Measurements from ENCODE around the gene AK3.

The AK3 gene

DNA sequence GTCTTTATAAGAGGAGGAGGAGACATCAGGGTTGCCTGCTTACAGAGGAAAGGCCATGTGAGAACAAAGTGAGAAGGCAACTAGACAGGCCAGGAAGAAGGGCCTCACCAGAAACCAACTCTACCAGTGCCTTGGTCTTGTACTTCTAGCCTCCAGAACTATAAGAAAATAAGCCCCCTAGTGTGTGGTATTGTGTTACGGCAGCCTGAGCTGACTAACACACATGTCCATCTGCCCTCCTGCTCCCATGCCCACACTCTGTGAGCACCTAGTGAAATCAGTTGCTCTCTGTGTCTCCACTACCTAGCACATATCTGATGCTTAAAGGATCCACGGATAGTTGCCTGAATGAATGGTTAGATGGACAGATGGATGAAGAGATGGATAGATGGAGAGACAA lies 6.9 kb downstream of the AK3 start:
- no peaks in the 10 kb centered on the region for H3K27me3 Mint-ChIP-seq
- H3K4me1 Mint-ChIP-seq: peaks cover 65% of the 10 kb centered on the region
- H3K27ac Mint-ChIP-seq: no peak overlapping the region
- H3K36me3 Mint-ChIP-seq: peaks cover 8% of the 10 kb centered on the region
- H3K4me3 Mint-ChIP-seq: no peak overlapping the region
- no peaks in the 10 kb centered on the region for H3K9me3 Mint-ChIP-seq

DNA sequence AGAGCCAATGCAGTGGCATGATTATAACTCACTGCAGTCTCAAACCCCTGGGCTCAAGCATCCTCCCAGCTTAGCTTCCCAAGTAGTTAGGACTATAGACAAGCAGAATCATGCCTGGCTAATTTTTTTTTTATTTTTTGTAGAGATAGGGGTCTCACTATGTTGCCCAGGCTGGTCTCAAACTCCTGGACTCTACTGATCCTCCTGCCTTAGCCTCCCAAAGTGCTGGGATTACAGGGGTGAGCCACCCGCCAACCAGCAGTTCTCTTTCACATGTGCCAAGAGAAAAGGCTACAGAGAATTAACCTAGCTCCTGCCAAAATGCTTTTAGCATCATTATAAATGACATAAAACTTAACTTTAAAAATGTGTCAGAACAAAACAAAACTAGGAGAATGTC lies 8.1 kb downstream of the AK3 start:
- no peaks in the 10 kb centered on the region for H3K27me3 Mint-ChIP-seq
- peaks cover 55% of the 10 kb centered on the region for H3K4me1 Mint-ChIP-seq
- H3K9me3 Mint-ChIP-seq: no peaks in the 10 kb centered on the region
- H3K27ac Mint-ChIP-seq: no peak overlapping the region
- H3K36me3 Mint-ChIP-seq: peaks cover 8% of the 10 kb centered on the region
- H3K4me3 Mint-ChIP-seq: no peak overlapping the region

DNA sequence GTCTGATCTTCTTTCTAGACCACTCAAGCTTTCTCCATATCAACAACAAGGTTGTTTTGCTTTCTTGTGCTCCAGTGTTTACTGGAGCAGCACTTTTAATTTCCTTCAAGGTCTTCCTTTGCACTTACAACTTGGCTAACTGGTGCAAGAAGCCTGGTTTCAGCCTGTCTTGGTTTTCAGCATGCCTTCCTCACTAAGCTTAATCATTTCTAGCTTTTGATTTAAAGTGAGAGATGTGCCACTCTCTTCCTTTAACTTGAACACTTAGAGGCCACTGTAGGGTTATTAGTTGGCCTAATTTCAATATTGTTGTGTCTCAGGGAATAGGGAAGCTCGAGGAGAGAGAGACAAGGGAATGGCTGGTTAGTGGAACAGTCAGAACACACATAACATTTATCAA lies 13.4 kb downstream of the AK3 start:
- no peaks in the 10 kb centered on the region for H3K27me3 Mint-ChIP-seq
- peaks cover 6% of the 10 kb centered on the region for H3K36me3 Mint-ChIP-seq
- H3K4me1 Mint-ChIP-seq: peaks cover 45% of the 10 kb centered on the region
- H3K4me3 Mint-ChIP-seq: no peak overlapping the region
- no peaks in the 10 kb centered on the region for H3K9me3 Mint-ChIP-seq
- no peak overlapping the region for H3K27ac Mint-ChIP-seq

DNA sequence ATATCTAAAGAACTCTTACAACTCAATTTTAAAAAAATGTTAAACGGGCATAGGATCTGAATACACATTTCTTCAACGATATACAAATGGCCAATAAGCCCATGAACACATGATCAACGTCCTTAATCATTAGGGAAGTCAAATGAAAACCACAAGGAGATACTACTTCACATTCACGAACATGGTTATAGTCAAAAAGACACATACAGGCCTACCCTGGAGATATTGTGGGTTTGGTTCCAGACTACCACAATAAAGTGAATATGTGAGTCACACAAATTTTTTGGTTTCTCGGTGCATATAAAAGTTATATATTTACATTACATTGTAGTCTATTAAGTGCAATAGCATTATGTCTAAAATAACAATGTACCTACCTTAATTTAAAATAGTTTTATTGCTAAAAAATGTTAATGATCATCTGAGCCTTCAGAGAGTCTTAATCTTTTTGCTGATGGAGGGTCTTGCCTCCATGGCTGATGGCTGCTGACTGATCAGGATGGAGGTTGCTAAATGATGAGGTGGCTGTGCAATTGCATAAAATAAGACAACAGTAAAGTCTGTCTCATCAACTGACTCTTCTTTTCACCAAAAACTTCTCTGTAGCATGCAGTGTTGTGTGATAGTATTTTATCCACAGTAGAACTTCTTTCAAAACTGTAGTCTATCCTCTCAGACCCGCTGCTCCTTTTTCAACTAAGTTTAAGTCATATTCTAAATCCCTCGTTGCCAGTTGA lies 15.1 kb downstream of the AK3 start:
- Mint-ChIP-seq H3K36me3 (peaks cover 8% of the 10 kb centered on the region), H3K9me3 (no peaks in the 10 kb centered on the region)

DNA sequence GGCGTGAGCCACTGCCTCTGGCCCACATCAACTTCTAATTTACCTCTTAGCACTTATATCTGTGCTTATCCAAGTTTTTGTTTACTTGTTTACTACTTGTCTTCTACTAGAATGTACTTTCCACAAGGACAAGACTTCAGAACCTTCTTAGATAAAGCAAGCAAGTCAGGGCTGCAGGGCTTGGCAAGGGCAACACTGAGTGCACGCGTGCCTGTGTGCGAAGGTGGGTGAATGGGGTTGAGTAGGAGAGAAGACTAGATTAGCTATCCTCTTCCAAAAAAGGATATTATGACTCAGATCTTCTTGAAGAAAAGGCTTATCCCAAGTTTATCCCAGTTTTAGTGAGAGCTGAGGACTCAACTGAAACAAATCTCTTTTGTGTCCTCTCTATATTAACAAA lies 19.3 kb downstream of the AK3 start:
- H3K36me3 Mint-ChIP-seq: peaks cover 9% of the 10 kb centered on the region
- H3K9me3 Mint-ChIP-seq: no peaks in the 10 kb centered on the region
- H3K27ac Mint-ChIP-seq: no peak overlapping the region
- no peaks in the 10 kb centered on the region for H3K27me3 Mint-ChIP-seq
- H3K4me1 Mint-ChIP-seq: peaks cover 15% of the 10 kb centered on the region
- no peak overlapping the region for H3K4me3 Mint-ChIP-seq

More for the DNA sequence above, 15.1 kb downstream of the AK3 start:
- H3K4me1 Mint-ChIP-seq: peaks cover 34% of the 10 kb centered on the region
- H3K4me3 Mint-ChIP-seq: no peak overlapping the region
- H3K27ac Mint-ChIP-seq: no peak overlapping the region
- no peaks in the 10 kb centered on the region for H3K27me3 Mint-ChIP-seq

DNA sequence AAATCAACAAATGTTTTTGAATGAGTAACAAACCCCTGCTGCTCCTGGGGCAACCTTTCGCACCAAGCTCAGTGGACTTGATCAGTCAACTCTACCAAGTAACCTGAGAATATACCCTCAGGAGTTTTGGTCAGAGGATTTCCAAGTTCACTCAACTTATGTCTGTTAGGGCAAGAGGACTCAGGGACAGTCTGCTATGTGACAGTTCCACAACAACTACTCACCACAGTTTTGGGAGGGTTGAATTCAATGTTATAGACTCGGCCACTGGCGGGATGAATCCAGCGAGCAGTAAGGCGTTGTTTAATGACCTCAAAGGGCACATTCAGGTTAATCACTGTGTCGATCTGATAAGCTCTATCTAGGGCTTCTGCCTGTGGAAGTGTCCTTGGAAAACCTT lies 22.1 kb downstream of the AK3 start:
- peak overlapping the region; percentile 12 for H3K27ac Mint-ChIP-seq
- H3K36me3 Mint-ChIP-seq: peaks cover 7% of the 10 kb centered on the region
- no peaks in the 10 kb centered on the region for H3K27me3 Mint-ChIP-seq
- no peak overlapping the region for H3K4me3 Mint-ChIP-seq
- no peaks in the 10 kb centered on the region for H3K9me3 Mint-ChIP-seq
- peaks cover 3% of the 10 kb centered on the region for H3K4me1 Mint-ChIP-seq

DNA sequence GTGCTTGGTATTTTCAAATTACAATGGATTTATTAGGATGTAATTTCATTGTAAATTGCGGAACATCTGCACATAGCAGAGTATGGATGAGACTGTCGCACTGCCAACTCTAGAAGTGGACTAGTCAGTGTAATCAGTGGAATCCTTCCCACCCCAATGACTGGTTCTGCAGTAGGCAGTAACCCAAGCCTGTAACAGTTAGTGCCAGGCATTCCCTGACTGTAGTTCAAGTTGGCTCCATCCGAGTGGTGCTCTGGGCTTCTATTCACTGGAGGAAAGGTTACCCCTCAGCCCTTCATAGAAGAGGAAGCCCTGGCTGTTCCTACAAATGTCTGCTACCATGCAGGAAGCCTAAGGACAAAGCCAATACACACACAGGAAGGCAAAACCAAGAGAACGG lies 23.2 kb downstream of the AK3 start:
- H3K4me3 Mint-ChIP-seq: no peak overlapping the region

DNA sequence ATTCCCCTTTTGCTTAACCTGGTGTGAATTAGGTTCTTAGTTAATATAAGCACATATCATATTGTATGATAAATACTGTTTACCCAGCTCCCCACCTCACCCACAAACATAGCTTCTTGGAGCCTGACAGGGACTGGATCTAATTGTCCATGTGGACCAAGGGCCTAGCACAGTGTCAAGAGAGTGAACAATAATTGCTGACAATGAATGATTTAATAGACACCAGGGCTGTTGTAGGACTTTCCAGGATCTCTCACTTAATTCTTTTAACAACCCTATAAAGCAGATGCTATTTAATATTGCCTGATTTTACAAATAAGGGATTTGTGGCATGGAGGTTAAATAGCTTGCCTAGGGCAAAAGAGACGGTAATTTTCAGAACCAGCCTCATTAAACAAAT lies 24.8 kb downstream of the AK3 start:
- H3K27ac Mint-ChIP-seq: no peak overlapping the region
- H3K27me3 Mint-ChIP-seq: no peaks in the 10 kb centered on the region
- H3K4me1 Mint-ChIP-seq: peaks cover 6% of the 10 kb centered on the region
- H3K9me3 Mint-ChIP-seq: no peaks in the 10 kb centered on the region
- no peak overlapping the region for H3K4me3 Mint-ChIP-seq
- peaks cover 6% of the 10 kb centered on the region for H3K36me3 Mint-ChIP-seq

More for the DNA sequence above, 23.2 kb downstream of the AK3 start:
- Mint-ChIP-seq H3K4me1 (peaks cover 6% of the 10 kb centered on the region), H3K27me3 (no peaks in the 10 kb centered on the region), H3K9me3 (no peaks in the 10 kb centered on the region), H3K27ac (no peak overlapping the region), H3K36me3 (peaks cover 4% of the 10 kb centered on the region)

DNA sequence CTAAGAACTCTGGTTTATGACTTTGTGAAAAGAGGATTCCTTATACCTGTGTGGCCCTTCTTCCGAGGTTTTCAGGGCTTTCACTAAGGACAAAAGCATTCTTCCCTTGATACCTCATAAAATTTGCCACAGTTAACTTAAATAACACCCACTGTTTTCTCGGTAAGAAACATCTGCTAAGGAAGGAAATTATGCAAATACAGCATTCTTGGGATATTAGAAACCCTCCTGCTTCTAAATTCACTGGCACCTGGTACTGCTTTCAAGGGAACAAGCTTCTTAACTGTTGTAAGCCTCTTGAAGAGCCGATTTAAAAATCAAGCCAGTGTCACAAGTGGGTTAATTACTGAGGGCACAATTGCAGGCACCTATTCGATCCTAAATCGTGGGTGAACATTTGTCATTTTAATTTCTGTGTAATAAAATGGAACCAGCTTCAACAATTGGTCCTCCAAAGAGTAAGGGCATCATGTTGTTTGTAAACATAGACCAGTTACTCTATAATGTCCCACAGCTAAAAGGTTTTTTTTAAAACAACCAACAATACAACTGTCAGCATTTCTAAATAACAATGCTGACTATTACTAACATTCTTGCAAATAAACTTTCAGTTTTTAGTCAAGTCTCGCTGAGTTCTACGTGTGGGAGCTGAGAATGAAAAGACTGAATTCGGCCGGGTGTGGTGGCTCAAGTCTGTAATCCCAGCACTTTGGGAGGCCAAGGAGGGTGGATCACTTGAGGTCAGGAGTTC lies 26.6 kb downstream of the AK3 start:
- peak overlapping the region; percentile 57 for H3K27ac Mint-ChIP-seq

DNA sequence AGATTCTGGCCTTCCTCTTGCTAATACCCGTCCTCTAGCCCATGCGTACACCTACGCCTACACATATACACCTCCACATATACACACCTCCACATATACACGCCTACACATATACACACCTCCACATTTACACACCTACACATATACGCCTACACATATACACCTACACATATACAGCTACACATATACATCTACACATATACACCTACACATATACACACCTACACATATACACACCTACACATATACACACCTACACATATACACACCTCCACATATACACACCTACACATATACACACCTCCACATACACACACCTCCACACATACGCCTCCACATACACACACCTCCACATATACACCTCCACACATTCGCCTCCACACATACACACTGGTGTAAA lies 27.2 kb downstream of the AK3 start:
- Mint-ChIP-seq H3K36me3 (peaks cover 4% of the 10 kb centered on the region), H3K27ac (peak overlapping the region; percentile 57), H3K4me3 (no peak overlapping the region), H3K4me1 (peaks cover 13% of the 10 kb centered on the region), H3K27me3 (no peaks in the 10 kb centered on the region), H3K9me3 (no peaks in the 10 kb centered on the region)

More for the DNA sequence above, 26.6 kb downstream of the AK3 start:
- Mint-ChIP-seq H3K36me3 (peaks cover 6% of the 10 kb centered on the region), H3K9me3 (no peaks in the 10 kb centered on the region), H3K27me3 (no peaks in the 10 kb centered on the region), H3K4me1 (peaks cover 8% of the 10 kb centered on the region), H3K4me3 (no peak overlapping the region)

DNA sequence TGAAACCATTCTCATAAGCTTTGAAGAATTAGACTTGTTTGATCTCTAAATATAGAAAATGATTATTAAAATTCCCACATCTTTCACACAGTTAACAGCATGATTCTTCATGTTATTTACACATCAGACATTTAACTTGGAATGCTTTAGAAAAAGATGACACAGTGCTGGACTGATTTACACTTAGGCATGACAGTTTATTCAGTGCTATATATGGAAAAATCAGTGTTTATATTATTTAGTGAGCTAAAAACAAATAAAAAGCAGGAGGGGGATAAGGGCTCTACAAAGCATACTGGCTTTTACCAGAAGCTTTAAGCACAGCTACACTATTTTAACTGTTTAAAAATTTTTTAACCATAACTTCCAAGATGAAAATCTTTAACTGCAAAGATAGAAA lies 31.6 kb downstream of the AK3 start:
- peak overlapping the region; percentile 19 for H3K27ac Mint-ChIP-seq
- no peak overlapping the region for H3K4me3 Mint-ChIP-seq
- H3K27me3 Mint-ChIP-seq: no peaks in the 10 kb centered on the region
- H3K9me3 Mint-ChIP-seq: no peaks in the 10 kb centered on the region
- H3K36me3 Mint-ChIP-seq: peaks cover 7% of the 10 kb centered on the region
- H3K4me1 Mint-ChIP-seq: peaks cover 25% of the 10 kb centered on the region

DNA sequence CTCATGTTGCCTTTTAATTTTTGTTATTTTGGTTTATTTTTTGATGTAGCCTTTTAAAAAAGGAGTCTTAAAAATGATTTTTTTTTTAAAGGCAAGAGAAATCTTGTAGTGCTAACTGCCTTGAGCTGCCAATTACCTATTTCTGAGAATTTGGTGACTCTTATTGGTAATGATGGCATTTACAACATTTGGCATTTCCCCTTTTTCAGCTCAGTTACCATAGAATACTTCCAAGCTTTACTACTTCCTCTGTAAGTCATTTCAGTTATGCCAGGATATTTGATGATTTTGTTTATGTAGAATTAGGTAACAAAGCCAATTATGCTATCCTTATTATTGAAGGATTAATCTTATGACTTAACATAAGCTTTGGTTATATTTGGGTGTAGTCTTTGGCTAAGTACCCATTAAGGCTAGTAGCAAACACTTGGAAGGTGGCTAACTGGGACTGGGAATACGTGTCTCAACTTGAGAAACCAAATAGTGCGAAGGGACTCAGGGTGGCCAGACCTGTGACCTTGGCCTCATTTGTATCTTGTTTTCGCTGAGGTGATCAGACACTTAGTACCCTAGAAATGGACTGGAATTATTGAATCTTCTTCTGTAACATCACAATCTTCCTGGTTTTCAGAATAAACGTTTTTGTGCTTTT lies 33.9 kb downstream of the AK3 start:
- H3K9me3 Mint-ChIP-seq: no peaks in the 10 kb centered on the region
- H3K36me3 Mint-ChIP-seq: peaks cover 7% of the 10 kb centered on the region
- H3K4me1 Mint-ChIP-seq: peaks cover 30% of the 10 kb centered on the region
- H3K4me3 Mint-ChIP-seq: no peak overlapping the region
- no peaks in the 10 kb centered on the region for H3K27me3 Mint-ChIP-seq
- peak overlapping the region; percentile 33 for H3K27ac Mint-ChIP-seq

DNA sequence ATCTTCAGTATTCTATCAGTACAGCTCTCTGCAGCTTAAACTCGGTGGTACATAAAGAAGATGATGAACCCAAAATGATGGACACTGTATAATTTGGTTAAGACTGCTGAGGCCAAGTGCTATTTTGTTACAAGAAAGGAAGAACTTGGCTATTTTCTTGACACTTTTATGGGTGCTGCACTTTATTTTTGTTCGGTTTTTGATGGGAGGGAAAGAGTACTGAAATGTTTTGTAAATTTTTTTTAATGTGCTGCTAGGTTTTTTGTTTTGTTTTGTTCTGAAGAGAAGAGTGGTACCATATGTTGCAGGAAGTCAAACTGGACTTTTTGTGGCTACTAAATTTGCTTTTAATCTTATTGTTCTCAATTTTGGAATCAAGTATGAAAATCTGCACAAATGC lies 35.0 kb downstream of the AK3 start:
- Mint-ChIP-seq H3K27me3 (no peaks in the 10 kb centered on the region), H3K4me3 (no peak overlapping the region), H3K27ac (peak overlapping the region; percentile 79), H3K9me3 (no peaks in the 10 kb centered on the region), H3K4me1 (peaks cover 41% of the 10 kb centered on the region), H3K36me3 (peaks cover 9% of the 10 kb centered on the region)

DNA sequence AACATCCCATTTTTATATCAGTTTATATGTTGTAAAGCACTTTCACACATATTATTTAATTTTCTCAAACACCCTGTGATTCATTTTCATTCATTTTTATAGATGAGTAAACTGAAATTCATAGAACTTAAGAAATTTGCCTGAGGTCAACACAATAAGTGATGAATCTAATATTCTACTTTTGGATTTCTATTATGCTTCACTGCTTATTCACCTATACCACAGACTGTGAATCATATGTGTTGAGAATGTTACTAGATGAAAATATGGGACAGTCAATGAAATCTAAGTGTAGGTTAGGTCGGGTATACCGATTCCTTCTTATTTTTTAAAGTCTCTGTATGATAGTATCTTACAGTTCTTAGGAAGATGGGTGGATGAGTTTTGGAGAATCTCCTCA lies 36.9 kb downstream of the AK3 start:
- Mint-ChIP-seq H3K27ac (peak overlapping the region; percentile 69), H3K4me1 (peaks cover 37% of the 10 kb centered on the region)

DNA sequence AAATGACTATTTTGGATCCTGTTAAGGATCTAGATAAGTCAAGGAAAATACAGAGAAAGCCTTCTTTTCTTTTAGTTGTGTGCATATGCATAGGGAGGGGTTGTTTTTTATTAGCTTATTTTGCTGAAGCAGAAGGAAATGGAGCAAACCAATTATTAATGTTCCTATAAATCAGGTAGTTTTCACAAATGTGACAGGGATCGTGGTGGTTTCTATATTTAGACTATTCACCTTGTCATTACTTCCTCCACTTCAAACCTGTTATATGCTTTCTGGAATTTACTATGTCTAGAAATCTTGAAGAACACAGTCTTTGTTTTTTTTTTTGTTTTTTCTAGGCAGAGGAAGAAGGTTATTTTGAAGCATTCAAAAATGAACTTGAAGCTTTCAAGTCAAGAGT lies 39.5 kb downstream of the AK3 start:
- H3K27ac Mint-ChIP-seq: peak overlapping the region; percentile 18
- H3K9me3 Mint-ChIP-seq: no peaks in the 10 kb centered on the region
- H3K4me3 Mint-ChIP-seq: no peak overlapping the region
- H3K4me1 Mint-ChIP-seq: peaks cover 41% of the 10 kb centered on the region
- no peaks in the 10 kb centered on the region for H3K27me3 Mint-ChIP-seq
- H3K36me3 Mint-ChIP-seq: peaks cover 15% of the 10 kb centered on the region

More for the DNA sequence above, 36.9 kb downstream of the AK3 start:
- H3K9me3 Mint-ChIP-seq: no peaks in the 10 kb centered on the region
- H3K27me3 Mint-ChIP-seq: no peaks in the 10 kb centered on the region
- H3K36me3 Mint-ChIP-seq: peaks cover 10% of the 10 kb centered on the region
- no peak overlapping the region for H3K4me3 Mint-ChIP-seq

DNA sequence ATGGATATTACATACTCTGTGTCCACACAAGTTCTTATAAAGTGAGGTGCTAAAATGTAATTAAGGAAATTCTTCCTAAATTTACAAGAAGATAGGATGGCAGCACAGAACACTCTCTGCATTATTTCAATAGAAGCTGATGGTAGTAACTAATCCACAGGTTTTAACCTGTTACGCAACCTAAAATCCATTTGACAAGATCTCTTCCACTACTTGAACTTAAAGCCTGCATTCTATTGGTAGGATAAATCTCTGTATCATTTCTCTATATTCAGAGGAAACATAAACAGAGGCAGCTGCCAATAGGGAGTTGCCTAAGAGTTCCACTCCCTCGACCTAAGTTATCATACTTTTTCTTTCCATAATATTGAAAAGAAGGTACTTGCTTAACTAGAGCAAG lies 40.1 kb downstream of the AK3 start:
- H3K27me3 Mint-ChIP-seq: no peaks in the 10 kb centered on the region
- peak overlapping the region; percentile 18 for H3K27ac Mint-ChIP-seq
- H3K36me3 Mint-ChIP-seq: peaks cover 12% of the 10 kb centered on the region
- H3K4me3 Mint-ChIP-seq: no peak overlapping the region
- H3K4me1 Mint-ChIP-seq: peaks cover 43% of the 10 kb centered on the region
- H3K9me3 Mint-ChIP-seq: no peaks in the 10 kb centered on the region

All from activated naive CD4-positive, alpha-beta T cell treated with anti-CD3 and anti-CD28 coated beads, Interleukin-2, amount 50 U/mL, for 24 hours (primary cell).